HG02970 (cell line): ENCODE results near the gene TSNAXIP1.

ENCODE experiments used
- ATAC-seq: cut with Tn5 transposase; IDR thresholded peaks from one replicate; pipeline ENCODE4 v1.9.1; 2021; ENCODE audit warnings: mild to moderate bottlenecking, moderate library complexity, moderate number of reproducible peaks; ENCODE audit not compliant: unreplicated experiment, low FRiP score

TSNAXIP1 gene

DNA sequence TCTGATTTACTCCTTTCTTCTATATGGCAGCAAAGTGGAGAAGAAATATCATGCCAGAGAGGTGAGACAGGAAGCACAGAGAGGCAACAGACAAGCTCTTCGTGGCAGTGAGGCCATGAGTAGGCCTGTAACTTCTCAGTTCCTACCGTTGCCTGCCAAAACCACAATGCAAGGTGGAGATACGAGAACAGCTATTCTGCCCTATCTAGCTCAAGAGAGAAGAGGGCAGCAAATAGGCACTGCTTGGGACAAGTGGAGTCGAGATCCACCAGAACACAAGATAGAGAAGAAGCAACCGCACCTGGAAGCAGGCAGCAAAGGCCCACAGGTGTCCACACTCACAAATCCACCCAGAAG is 25.1 kb upstream of the TSNAXIP1 start:
- ATAC-seq = no peak

GRCh38 chr16:67782567-67783352 is 23.9 kb upstream of the TSNAXIP1 start:
- no peak for ATAC-seq

DNA sequence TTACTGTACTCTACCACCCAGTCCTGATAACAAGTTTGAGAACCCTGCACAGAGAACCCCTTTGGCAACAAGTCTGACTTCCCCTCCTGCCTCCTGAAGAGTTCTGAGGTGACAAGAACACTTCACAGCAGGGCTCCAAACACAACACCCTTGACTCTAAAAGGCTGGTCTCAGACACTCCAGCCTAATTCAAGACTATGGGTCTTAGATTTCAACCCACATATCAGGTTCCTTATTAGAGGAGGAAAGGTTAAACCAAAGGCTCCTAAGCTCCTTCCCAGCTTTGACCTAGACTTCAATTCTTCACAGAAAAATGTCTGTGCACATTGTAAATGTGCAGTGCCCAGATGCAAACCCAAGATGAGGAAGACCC is 23.4 kb upstream of the TSNAXIP1 start:
- no peak for ATAC-seq

GRCh38 chr16:67786491-67786890 is 20.2 kb upstream of the TSNAXIP1 start:
- no peak for ATAC-seq

DNA sequence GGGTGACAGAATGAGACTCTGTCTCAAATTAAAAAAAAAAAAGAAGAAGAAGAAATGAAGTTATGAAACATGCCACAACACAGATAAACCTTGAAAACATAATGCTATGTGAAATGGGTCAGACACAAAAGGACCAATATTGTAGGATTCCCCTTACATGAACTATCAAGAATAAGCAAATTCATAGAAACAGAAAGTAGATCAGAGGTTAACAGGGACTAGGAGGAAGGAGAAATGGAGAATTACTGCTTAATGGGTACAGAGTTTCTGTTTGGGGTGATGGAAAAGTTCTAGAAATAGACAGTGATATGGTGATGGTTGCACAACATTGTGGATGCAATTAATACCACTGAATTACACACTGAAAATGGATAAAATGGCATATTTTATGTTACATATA is 16.6 kb upstream of the TSNAXIP1 start:
- ATAC-seq = no peak

GRCh38 chr16:67796099-67796718 is 10.5 kb upstream of the TSNAXIP1 start:
- ATAC-seq = no peak

DNA sequence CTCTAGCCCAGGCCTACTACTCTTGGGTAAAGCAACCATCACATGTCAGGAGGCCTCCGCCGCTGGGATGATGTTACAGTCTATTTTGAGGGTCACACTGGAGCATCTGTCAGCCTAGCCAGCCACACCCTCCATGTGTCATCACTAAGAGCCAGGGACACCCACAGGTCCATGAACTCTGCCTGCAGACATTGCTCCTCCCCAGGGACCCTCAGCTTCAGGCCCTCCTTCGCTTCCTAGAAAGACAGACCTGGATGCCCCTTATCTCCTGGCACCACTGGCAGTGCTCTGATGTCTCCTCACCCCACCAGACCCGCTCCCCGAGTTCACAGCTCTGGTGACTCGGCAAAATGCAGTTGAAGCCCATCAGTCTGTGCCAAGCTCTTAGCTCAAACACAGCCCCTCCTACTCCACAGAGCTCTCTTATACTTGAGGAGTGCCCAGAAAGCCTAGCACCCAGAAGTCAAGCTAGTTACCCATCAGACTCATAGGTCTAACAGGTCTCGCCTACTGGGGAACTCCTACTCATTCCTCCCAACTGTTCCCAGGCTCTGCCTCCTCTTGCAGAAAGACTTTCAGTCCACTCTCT is 6.3 kb upstream of the TSNAXIP1 start:
- ATAC-seq = no peak

- ATAC-seq = no peak
These were observed 5.4 kb upstream of the TSNAXIP1 start for GRCh38 chr16:67801241-67801640.

DNA sequence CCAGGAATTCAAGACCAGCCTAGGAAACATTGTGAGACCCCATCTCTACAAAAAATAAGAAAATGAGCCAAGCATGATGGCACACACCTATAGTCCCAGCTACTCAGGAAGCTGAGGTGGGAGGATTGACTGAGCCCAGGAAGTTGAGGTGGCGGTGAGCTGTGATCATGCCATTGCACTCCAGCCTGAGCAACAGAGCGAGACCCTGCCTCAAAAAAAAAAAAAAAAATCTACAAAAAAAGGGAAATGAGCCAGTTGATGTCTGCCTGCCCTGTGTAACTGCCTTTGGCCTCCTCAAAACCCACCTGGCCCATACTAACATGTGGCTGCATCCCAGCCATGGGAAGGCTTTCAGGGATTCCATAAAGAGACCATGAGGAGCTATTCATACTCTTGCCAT is 4.8 kb upstream of the TSNAXIP1 start:
- ATAC-seq = no peak

GRCh38 chr16:67803894-67804293 is 2.8 kb upstream of the TSNAXIP1 start:
- no peak for ATAC-seq

- ATAC-seq = no peak
These were observed 1.7 kb upstream of the TSNAXIP1 start for GRCh38 chr16:67804853-67805542.

DNA sequence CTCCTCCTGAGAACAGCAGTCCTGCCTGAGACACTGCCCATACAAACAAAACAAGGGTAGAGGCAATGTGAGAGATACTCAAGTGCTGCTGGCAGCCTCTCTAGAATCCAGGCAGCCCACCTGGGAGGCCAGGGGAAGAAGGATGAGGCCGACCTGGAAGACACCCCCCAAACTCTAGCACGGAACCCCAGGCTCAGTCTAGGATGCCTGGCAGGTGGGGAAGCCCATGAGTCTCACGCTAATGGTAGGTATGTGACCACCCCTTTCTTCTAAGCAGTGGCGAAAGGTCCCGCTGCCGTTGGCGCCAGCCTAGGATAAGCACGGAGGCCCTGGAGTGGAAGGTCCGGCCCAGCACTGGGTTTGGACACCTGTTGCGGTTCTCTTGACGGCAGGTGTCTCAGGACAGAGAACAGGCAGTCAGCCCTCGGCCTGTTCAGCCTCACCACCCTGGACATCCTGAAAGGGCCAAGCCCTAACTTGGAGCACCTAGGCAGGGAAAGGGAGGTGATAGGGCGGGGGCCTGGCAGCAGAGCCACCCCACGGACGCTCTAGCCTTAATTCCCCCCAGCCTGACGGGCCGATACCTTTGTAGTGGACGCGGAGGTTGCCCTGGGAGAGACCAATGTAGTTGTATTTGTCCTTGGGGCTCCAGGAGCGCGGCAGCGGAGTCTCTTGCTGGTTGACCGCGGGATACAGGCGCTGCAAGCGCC is 816 bp upstream of the TSNAXIP1 start:
- peak; percentile 5 for ATAC-seq

DNA sequence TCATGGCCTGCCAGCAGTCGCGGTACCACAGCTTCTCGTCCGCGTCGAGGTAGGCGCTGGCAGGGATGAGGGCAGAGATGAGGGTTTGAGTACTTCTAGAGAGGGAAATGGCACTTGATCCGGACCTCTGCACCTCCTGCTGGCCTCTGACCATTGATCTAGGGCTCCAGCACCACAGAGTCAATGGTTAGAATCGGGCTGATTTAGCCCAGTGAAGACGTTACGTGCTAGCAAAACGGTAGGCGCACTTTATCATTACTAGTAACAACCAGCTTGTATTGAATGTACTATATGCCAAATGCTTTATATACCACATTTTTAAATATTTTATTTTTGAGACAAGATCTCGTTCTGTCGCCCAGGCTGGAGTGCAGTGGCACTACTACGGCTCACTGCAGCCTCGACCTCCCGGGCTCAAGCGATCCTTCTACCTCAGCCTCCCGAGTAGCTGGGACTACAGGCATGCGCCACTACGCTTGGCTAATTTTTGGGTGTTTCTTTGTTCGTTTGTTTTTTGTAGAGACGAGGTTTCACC is 526 bp downstream of the TSNAXIP1 start:
- ATAC-seq = no peak

- ATAC-seq = no peak
These were observed 5.2 kb downstream of the TSNAXIP1 start for GRCh38 chr16:67811899-67812298.

- no peak for ATAC-seq
These were observed 7.9 kb downstream of the TSNAXIP1 start for GRCh38 chr16:67814567-67814966.

DNA sequence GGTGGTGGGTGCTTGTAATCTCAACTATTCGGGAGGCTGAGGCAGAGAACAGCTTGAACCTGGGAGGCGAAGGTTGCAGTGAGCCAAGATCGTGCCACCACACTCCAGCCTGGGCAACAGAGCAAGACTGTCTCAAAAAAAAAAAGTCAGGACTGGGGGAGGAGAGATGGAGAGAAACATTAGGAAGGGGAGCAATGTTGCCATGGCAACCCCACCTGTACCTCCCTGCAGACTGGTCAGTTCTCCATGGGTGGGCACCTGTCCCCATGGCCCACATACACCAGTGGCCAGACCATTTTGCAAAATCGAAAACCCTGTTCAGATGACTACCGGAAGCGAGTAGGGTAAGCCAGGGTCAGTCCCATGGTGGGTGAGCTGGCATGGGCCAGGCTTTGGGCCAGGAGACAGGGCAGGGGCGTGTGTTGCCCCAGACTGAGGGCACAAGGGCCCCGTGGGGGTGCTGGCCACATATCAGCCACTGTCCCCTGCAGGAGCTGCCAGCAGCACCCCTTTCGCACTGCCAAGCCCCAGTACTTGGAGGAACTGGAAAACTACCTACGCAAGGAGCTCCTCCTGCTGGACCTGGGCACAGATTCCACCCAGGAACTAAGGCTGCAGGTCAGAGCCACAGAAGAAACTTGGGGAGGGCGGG is 14.0 kb downstream of the TSNAXIP1 start:
- ATAC-seq = no peak

GRCh38 chr16:67822511-67822910 is 15.8 kb downstream of the TSNAXIP1 start:
- no peak for ATAC-seq

DNA sequence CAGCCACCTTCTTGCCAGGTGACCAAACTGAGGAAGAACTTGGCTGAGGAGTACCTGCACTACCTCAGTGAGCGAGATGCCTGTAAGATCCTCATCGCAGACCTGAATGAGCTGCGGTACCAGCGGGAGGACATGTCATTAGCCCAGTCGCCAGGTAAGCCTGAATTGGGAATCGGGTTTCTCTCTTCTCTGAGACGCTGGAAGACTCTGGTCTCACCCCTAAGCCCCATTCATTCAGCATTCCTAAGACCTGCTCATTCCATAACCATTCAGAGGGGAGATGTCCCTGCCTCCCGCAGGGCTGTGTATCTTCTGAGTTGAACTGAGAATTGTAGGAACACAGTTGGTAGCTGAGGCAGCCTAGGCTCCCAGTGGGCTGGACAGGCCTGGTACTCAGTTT is 18.4 kb downstream of the TSNAXIP1 start:
- no peak for ATAC-seq

DNA sequence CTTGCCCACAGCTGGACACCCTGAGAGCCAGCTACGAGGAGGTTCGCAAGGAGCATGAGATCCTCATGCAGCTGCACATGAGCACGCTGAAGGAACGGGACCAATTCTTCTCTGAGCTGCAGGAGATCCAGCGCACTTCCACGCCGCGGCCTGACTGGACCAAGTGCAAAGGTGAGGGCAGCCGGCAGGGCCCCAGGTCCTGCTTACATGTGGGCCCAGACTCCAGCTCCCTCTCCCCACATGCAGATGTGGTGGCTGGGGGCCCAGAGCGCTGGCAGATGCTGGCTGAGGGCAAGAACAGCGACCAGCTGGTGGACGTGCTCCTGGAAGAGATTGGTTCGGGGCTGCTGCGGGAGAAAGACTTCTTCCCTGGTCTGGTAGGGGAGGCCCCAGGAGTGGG is 19.2 kb downstream of the TSNAXIP1 start:
- no peak for ATAC-seq

GRCh38 chr16:67828651-67829050 is 22.0 kb downstream of the TSNAXIP1 start:
- ATAC-seq = no peak
